CD4-positive, alpha-beta T cell treated with Interleukin-17A for 1 hour (primary cell): Measurements from ENCODE around the gene TNFAIP3.

Experiments used
- DNase-seq: peaks from one replicate; pipeline ENCODE4 v3.0.0-alpha.2; 2020

The TNFAIP3 gene

GRCh38 chr6:137866200-137866913, 702 bp upstream of the TNFAIP3 start:
- DNase-seq, result no peak

- DNase-seq, result peak; percentile 76
Measured at GRCh38 chr6:137867685-137868509, 838 bp downstream of the TNFAIP3 start.

DNA sequence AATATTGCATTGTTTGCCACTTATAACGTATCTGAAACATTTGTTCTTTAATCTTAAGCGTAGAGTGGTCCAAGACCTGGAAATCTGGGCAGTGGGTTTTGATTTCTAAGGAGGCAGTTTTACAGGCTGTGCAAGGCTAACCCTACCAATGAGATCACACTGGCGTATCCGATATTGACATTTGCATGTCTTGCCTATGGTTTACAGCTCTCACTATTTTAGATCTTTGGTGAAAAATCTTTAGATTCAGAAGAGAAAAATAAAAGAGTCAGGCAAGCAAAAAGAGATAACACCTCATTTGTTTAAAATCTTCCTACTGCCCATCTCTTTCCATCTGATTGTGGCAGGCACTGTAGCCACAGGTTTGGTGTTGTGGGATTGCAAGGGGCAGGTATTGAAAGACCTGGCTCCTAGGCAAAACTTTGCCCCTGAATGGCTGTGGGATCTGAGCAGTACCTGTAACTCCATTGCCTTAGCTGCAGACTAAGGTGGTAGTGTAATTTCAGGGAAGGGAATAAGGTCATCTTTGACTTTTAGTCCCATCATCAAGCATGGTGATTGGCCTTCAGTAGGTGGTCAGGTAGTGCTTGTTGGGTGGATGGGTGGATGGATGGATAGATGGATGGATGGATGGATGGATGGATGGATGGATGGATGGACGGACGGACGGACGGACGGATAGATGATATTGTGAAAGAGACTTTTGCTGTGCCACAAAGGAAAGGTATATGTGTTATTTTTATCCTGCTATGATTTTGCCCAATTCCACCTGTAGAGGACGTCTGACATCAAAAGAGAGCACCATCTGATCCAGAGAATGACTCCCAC, 1.9 kb downstream of the TNFAIP3 start:
- peak; percentile 69 for DNase-seq

DNA sequence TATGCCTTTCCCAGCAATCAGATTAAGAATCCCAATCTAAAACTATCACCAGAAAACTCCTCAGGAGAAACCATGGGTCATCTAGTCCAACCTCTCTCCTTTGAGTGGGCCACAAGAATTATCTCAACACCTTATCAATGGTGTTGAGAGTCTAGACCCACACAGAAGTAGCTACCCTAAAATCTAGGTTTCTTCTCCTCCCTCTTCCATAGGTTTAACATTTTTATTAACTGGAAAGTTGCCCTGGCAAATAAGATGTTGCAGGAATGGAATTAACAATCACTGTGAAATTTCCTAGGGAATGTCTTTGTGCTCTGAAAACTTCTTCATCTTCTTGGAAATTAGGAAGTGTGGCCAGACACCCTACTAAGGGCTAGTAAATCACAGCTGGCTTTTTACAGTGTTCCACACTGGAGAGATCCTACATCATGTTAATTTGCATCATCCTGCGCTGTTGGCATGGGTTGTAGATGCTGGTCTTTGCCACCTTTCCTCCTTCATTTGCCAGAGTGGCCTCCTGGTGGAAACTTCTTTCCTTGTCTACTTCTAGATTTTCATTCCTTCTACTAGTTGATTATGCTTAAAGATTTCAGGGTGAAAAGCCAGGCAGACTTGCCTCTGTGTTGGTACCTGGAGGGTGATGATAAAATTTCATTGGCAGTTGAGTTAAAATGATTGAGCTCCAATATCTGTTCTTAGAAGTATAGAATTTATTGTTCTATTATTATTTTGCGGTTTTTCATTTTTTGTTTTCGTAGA, 2.7 kb downstream of the TNFAIP3 start:
- DNase-seq, result peak; percentile 61

- DNase-seq, result no peak
Measured at GRCh38 chr6:137870308-137870644, 3.2 kb downstream of the TNFAIP3 start.

- DNase-seq, result peak; percentile 83
Measured at GRCh38 chr6:137870744-137871247, 3.7 kb downstream of the TNFAIP3 start.

DNA sequence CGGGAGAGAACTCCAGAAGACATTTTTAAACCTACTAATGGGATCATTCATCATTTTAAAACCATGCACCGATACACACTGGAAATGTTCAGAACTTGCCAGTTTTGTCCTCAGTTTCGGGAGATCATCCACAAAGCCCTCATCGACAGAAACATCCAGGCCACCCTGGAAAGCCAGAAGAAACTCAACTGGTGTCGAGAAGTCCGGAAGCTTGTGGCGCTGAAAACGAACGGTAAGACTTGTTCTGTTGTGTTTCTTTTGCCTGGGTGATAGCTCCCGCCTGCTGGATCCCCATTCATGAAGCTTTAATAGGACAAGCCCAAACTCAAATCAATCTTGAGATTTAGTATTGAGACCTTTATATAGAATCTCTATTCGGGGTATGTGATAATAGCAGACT, 4.2 kb downstream of the TNFAIP3 start:
- peak; percentile 60 for DNase-seq

DNA sequence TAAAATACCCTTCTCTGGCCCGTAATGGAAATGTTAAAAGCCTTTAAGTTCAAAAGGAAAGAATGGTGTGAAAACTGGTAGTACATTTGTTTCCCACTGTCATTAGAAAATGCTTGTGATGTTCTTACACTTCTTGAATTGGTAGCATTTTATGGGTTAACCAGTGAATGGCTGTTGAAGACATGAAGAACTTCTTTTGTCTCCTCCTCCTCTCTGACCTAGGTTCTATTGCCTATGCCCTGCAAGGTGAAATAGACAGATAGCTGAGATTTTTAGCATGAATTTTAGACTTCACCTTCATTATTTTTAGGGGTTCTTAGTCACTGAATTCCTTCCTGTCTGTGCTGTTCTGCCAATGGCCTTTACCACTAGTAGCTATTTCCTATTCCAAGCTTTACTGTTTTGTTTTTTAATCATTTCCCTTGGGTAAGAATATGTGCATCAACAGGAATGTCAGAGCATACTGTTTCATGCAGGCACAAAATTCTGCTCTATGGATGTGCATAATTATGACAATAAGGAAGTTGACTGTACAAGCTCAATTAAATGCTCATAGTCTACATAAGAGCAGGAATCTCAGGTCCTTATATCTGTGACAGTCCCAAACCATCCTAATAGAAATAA, 4.9 kb downstream of the TNFAIP3 start:
- peak; percentile 58 for DNase-seq

GRCh38 chr6:137872581-137873115, 5.6 kb downstream of the TNFAIP3 start:
- DNase-seq, result peak; percentile 47

GRCh38 chr6:137873273-137873762, 6.3 kb downstream of the TNFAIP3 start:
- peak; percentile 90 for DNase-seq

- peak; percentile 50 for DNase-seq
Measured at GRCh38 chr6:137874204-137875057, 7.4 kb downstream of the TNFAIP3 start.

- DNase-seq, result peak; percentile 47
Measured at GRCh38 chr6:137875058-137875520, 8.0 kb downstream of the TNFAIP3 start.

- peak; percentile 41 for DNase-seq
Measured at GRCh38 chr6:137875606-137876005, 8.5 kb downstream of the TNFAIP3 start.

- peak; percentile 44 for DNase-seq
Measured at GRCh38 chr6:137876547-137876946, 9.5 kb downstream of the TNFAIP3 start.

DNA sequence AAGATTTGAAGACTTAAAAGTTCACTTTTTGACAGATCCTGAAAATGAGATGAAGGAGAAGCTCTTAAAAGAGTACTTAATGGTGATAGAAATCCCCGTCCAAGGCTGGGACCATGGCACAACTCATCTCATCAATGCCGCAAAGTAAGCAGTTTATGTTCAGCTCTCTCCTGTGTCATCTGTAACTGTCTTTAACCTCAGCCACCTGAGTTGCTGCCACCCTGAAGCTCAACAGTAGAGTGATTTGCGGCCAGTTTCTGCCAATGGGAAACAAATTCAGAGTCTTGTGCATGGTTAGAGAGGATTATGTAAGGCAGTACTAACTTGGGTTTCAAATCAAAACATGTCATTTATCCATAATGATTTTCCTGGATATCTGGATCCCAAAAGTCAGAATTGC, 10.1 kb downstream of the TNFAIP3 start:
- peak; percentile 48 for DNase-seq

DNA sequence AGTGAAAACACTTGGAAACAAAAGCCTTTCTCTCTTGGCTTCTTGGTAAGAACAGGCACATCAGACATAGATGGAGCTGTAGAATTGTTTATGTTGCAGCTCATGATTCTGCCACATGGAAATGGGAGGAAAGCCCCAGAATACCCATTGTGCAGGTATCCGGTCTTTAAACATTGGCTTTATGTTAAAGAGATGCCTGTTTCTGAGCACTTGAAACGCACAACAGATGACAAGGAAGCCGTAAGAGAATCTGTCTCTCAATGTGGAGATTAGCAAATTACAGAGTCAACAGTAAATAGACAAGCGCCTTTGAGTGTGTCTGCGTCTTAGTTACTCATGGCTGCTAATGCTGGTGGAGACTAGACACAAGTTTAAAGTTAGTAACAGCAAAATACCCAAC, 10.5 kb downstream of the TNFAIP3 start:
- peak; percentile 55 for DNase-seq

DNA sequence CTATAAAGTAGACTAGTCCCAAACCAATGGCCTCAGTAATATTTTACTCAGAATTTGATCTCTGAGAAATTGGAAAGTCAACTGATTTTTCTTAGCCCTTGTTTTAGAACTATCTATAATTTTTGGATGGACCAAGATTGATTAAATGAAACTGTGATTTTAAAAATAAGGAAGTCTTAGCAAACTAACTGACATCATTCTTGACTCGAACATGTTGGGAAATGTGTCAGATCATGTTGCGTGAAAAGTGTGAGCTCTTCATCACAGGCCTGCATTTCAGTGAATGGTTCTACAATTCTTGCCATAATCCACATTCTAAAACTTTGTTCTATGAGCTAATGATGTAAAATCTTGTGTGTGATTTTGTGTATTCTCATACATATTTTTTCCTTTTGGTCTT, 11.0 kb downstream of the TNFAIP3 start:
- DNase-seq, result no peak

DNA sequence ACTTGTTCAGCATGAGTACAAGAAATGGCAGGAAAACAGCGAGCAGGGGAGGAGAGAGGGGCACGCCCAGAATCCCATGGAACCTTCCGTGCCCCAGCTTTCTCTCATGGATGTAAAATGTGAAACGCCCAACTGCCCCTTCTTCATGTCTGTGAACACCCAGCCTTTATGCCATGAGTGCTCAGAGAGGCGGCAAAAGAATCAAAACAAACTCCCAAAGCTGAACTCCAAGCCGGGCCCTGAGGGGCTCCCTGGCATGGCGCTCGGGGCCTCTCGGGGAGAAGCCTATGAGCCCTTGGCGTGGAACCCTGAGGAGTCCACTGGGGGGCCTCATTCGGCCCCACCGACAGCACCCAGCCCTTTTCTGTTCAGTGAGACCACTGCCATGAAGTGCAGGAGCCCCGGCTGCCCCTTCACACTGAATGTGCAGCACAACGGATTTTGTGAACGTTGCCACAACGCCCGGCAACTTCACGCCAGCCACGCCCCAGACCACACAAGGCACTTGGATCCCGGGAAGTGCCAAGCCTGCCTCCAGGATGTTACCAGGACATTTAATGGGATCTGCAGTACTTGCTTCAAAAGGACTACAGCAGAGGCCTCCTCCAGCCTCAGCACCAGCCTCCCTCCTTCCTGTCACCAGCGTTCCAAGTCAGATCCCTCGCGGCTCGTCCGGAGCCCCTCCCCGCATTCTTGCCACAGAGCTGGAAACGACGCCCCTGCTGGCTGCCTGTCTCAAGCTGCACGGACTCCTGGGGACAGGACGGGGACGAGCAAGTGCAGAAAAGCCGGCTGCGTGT, 11.6 kb downstream of the TNFAIP3 start:
- peak; percentile 55 for DNase-seq

DNA sequence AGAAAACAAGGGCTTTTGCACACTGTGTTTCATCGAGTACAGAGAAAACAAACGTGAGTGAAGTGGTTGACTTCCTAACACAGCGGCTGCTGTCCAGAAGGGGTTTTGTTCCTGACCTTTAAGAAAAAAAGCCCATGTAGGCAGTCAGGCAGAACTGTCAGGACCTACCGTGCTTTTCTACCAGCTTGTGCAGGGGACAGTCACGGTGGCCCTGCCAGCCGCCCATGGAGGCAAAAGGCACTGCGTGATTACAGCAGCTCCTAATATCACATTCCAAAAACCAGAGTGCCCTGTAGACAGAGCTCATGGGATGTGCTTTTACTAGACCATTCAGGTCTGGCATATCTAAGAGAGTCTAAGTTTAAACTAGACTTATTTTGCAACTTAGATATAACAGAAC, 12.2 kb downstream of the TNFAIP3 start:
- peak; percentile 51 for DNase-seq
